Transverse colon (tissue), 4 donors: ENCODE measurements around the gene DRD4. TPM values are rescaled to one million over a fixed set of nuclear protein-coding genes. Genes with fewer than 3 reads are reported as not detected.
A peak's percentile ranks its signal among the peaks of the same experiment; 100 is the strongest.

ENCODE experiments used
- DNase-seq: peaks from one replicate; pipeline ENCODE4 v3.0.0-alpha.2; 2019
- H3K27ac ChIP-seq, 4 donors: fragments of 200-600 bp; sonication (generic); 2 replicates each; pipeline ENCODE4 v1.5.1; 2016 to 2018; ENCODE audit warnings: inconsistent platforms in 4 of 4
- H3K27me3 ChIP-seq: fragments of 200-600 bp; sonication (generic); 2 replicates; pipeline ENCODE4 v1.5.1; 2017; ENCODE audit warnings: inconsistent platforms
- H3K36me3 ChIP-seq, 4 donors: fragments of 200-600 bp; sonication (generic); 2 replicates each; pipeline ENCODE4 v1.5.1; 2017 to 2019; ENCODE audit warnings: inconsistent platforms in 4 of 4
- H3K4me1 ChIP-seq, 4 donors: fragments of 200-600 bp; sonication (generic); 2 replicates each; pipeline ENCODE4 v1.5.1; 2017 to 2020; ENCODE audit warnings: inconsistent platforms in 4 of 4
- H3K4me3 ChIP-seq, 4 donors: fragments of 200-600 bp; sonication (generic); 1 replicate in 1 of 4; 2 replicates in 3 of 4; pipeline versions ENCODE4 v1.5.1 to v1.6.1; 2017 to 2019; ENCODE audit warnings: inconsistent platforms in 4 of 4
- H3K9me3 ChIP-seq, 2 donors: fragments of 200-600 bp; sonication (generic); 2 replicates each; pipeline ENCODE4 v1.5.1; 2017 to 2019; ENCODE audit warnings: inconsistent platforms in 2 of 2
- CTCF ChIP-seq, 5 experiments: fragments of 200-600 bp in 3 of 5; fragments of 450-650 bp in 2 of 5; sonication (generic) in 3 of 5; IDR thresholded peaks; 1 replicate in 2 of 5; 2 replicates in 3 of 5; pipeline ENCODE4 v1.5.1; 2016 to 2017; ENCODE audit warnings: antibody characterized with exemption in 5 of 5, inconsistent platforms in 3 of 5, mild to moderate bottlenecking in 2 of 5, moderate library complexity in 1 of 5
- EP300 ChIP-seq: sonication (generic); formaldehyde crosslinking; IDR thresholded peaks from one replicate; pipeline ENCODE4 v1.6.1; 2017; ENCODE audit warnings: antibody characterized with exemption, low read depth
- POLR2A ChIP-seq: fragments of 450-650 bp; IDR thresholded peaks from one replicate; pipeline ENCODE4 v1.6.1; 2016; ENCODE audit warnings: antibody characterized with exemption, mild to moderate bottlenecking, moderate library complexity
- POLR2AphosphoS5 ChIP-seq, 3 donors: sonication (generic); formaldehyde crosslinking; IDR thresholded peaks; one replicate each; pipeline ENCODE4 v1.6.1; 2016; ENCODE audit warnings: antibody characterized with exemption in 3 of 3
- WGBS, 2 donors: methylation state at CpG; one replicate each; pipeline ENCODE4 v1.1.5; 2018; ENCODE audit warnings: low coverage in 1 of 2; 5-methylcytosine and 5-hydroxymethylcytosine counted together
- in situ Hi-C, 4 donors: fragments of 200-750 bp; cut with MboI; loops; one replicate each; pipeline versions ENCODE4 v1.15.0 to v1.15.1; 2017; ENCODE audit warnings: low sequenced_read_pairs in 3 of 4, low pct_ligation_motif_present in 1 of 4, low pct_unique_long_range_greater_than_20kb in 1 of 4
- intact Hi-C: fragments of 100-400 bp; cut with DNase I; formaldehyde crosslinking; loops from one replicate; pipeline ENCODE4 v1.15.1; 2023; ENCODE audit warnings: low total_unique reads
- total RNA-seq, 4 donors: library from RNA; depleted of rRNA; stranded (reverse); fragments of >200 nt; gene quantifications; one replicate each; pipeline ENCODE4 v1.1.0, GENCODE V29; 2016

Gene DRD4
- total RNA-seq, 4 donors from 2014 or later, result not detected

GRCh38 chr11:615504-616319 lies 21.4 kb upstream of the DRD4 start, which contains the start of gene IRF7:
Gene IRF7, minus strand, starts transcription at chr11:615950. Its CDS starts 586 bp downstream, at chr11:615364.
- in situ Hi-C loops, result no loop called here
- Histone ChIP-seq H3K36me3 (peaks cover 0 to 9% (median 5%) of the 10 kb centered on the region in 4 donors), H3K27me3 (no peaks in the 10 kb centered on the region), H3K4me3 (peak within 1 kb of the TSS; percentile 51 to 82 (median 72)), H3K9me3 (no peaks in the 10 kb centered on the region), H3K4me1 (peaks cover 20 to 48% (median 37%) of the 10 kb centered on the region in 4 donors), H3K27ac (peak within 1 kb of the TSS; percentile 92 to 99 (median 96))
- intact Hi-C loops, result no loop called here
- DNase-seq, result peak; percentile 98
- TF ChIP-seq POLR2AphosphoS5 (IDR thresholded peaks at IDR 0.05) (peak; percentile 74 to 93 (median 85)), EP300 (no peak), POLR2A (peak; percentile 93)
- 4 to 17% methylated on average over 9 to 57 of the region's 66 CpGs for WGBS, 2 donors

GRCh38 chr11:616320-617198 lies 20.5 kb upstream of the DRD4 start:
- H3K4me1 ChIP-seq, result peaks cover 20 to 46% (median 36%) of the 10 kb centered on the region in 4 donors
- no peak for DNase-seq
- intact Hi-C loops (no loop called here), in situ Hi-C loops (no loop called here)
- peak overlapping the region; percentile 92 to 99 (median 96) for H3K27ac ChIP-seq
- 60 to 77% methylated on average over 1 to 37 of the region's 39 CpGs for WGBS, 2 donors
- H3K9me3 ChIP-seq, result no peaks in the 10 kb centered on the region
- peaks cover 0 to under 1% (median under 1%) of the 10 kb centered on the region in 4 donors for H3K36me3 ChIP-seq
- H3K27me3 ChIP-seq, result no peaks in the 10 kb centered on the region
- H3K4me3 ChIP-seq, result peak overlapping the region in 3 of 4 donors; percentile 51 to 78 (median 67)
- TF ChIP-seq POLR2AphosphoS5 (IDR thresholded peaks at IDR 0.05), result peak in 1 of 3 donors; percentile 0
- no peak for TF ChIP-seq POLR2A

GRCh38 chr11:617199-617911 lies 19.7 kb upstream of the DRD4 start:
- Histone ChIP-seq H3K4me3 (no peak overlapping the region), H3K27ac (no peak overlapping the region), H3K27me3 (no peaks in the 10 kb centered on the region), H3K4me1 (peaks cover 20 to 38% (median 34%) of the 10 kb centered on the region in 4 donors), H3K9me3 (no peaks in the 10 kb centered on the region), H3K36me3 (no peaks in the 10 kb centered on the region)
- TF ChIP-seq POLR2AphosphoS5 (IDR thresholded peaks at IDR 0.05) (no peak), EP300 (no peak), CTCF (IDR thresholded peaks at IDR 0.05) (no peak), POLR2A (no peak)
- in situ Hi-C loops (no loop called here), intact Hi-C loops (no loop called here)
- WGBS, 2 donors, result 83 to 95% methylated on average over 3 to 56 of the region's 57 CpGs
- no peak for DNase-seq

- WGBS, 2 donors, result 75 to 94% methylated on average over 2 to 25 of the region's 25 CpGs
These were observed 19.0 kb upstream of the DRD4 start for GRCh38 chr11:617912-618682.

More at GRCh38 chr11:617912-618682, 19.0 kb upstream of the DRD4 start:
- TF ChIP-seq CTCF (IDR thresholded peaks at IDR 0.05) (no peak), EP300 (no peak), POLR2AphosphoS5 (IDR thresholded peaks at IDR 0.05) (no peak), POLR2A (no peak)
- Histone ChIP-seq H3K27ac (no peak overlapping the region), H3K27me3 (no peaks in the 10 kb centered on the region), H3K4me3 (no peak overlapping the region), H3K9me3 (no peaks in the 10 kb centered on the region), H3K36me3 (no peaks in the 10 kb centered on the region), H3K4me1 (peaks cover 18 to 30% (median 28%) of the 10 kb centered on the region in 4 donors)
- DNase-seq, result no peak
- intact Hi-C loops, result no loop called here
- in situ Hi-C loops, result no loop called here
